WTC11 (cell line): Measurements from ENCODE around the gene PTPRJ. TPM values are rescaled to one million over a fixed set of nuclear protein-coding genes. Genes with fewer than 3 reads are reported as not detected.

Source experiments
- ATAC-seq: fragments of 200-7000 bp; cut with Tn5 transposase; 2 replicates; pipeline ENCODE4 v1.10.0; 2021; ENCODE audit warnings: mild to moderate bottlenecking, moderate library complexity
- CTCF ChIA-PET: fragments of 300-600 bp; sonication (Branson Sonifier 250); formaldehyde crosslinking; loops from one replicate; lab custom pipeline; 2021; ENCODE audit warnings: antibody characterized with exemption; lab: Charles Lee
- POLR2A ChIA-PET: fragments of 350-600 bp; sonication (Branson Sonifier 250); formaldehyde crosslinking; loops from one replicate; lab custom pipeline; 2021; ENCODE audit warnings: antibody characterized with exemption; lab: Charles Lee
- DNase-seq: peaks from one replicate; pipeline ENCODE4 v3.0.0; 2021; ENCODE audit warnings: low spot score
- H3K27ac Mint-ChIP-seq: 2 replicates; pipeline ENCODE4 v1.8.0; 2021; ENCODE audit warnings: mixed read lengths
- H3K27me3 Mint-ChIP-seq: 2 replicates; pipeline ENCODE4 v1.8.0; 2021; ENCODE audit warnings: low read depth, mild to moderate bottlenecking, moderate library complexity, mixed read lengths
- H3K36me3 Mint-ChIP-seq: 2 replicates; pipeline ENCODE4 v1.8.0; 2021; ENCODE audit warnings: mixed read lengths
- H3K4me1 Mint-ChIP-seq: 2 replicates; pipeline ENCODE4 v1.8.0; 2022; ENCODE audit warnings: mixed read lengths
- H3K4me3 Mint-ChIP-seq: 2 replicates; pipeline ENCODE4 v1.8.0; 2021; ENCODE audit warnings: mild to moderate bottlenecking, moderate library complexity, mixed read lengths
- H3K9me3 Mint-ChIP-seq: 2 replicates; pipeline ENCODE4 v1.8.0; 2021; ENCODE audit warnings: mixed read lengths
- AR ChIP-seq: fragments of 250-450 bp; sonication (Bioruptor Pico); IDR thresholded peaks from 2 replicates; pipeline ENCODE4 v1.9.0; 2021; ENCODE audit warnings: mild to moderate bottlenecking
- ARID4B ChIP-seq: sonication (generic); formaldehyde crosslinking; IDR thresholded peaks from 2 replicates; pipeline ENCODE4 v1.8.0; 2023; ENCODE audit warnings: missing genetic modification reagents, mild to moderate bottlenecking, borderline replicate concordance
- ATF1 ChIP-seq: sonication (generic); formaldehyde crosslinking; IDR thresholded peaks from 2 replicates; pipeline ENCODE4 v1.8.1; 2023; ENCODE audit warnings: mild to moderate bottlenecking, moderate library complexity, missing genetic modification reagents
- FOXP1 ChIP-seq: sonication (generic); formaldehyde crosslinking; IDR thresholded peaks from 2 replicates; pipeline ENCODE4 v1.8.0; 2022; ENCODE audit warnings: missing genetic modification reagents, mild to moderate bottlenecking, moderate library complexity, borderline replicate concordance
- GABPB1 ChIP-seq: sonication (generic); formaldehyde crosslinking; IDR thresholded peaks from 2 replicates; pipeline ENCODE4 v1.8.1; 2023; ENCODE audit warnings: mild to moderate bottlenecking, missing genetic modification reagents
- GTF2I ChIP-seq: fragments of 250-450 bp; sonication (Bioruptor Pico); conservative IDR thresholded peaks from 2 replicates; pipeline ENCODE4 v1.4.0; 2021; ENCODE audit warnings: mild to moderate bottlenecking
- KAT7 ChIP-seq: sonication (generic); formaldehyde crosslinking; IDR thresholded peaks from 2 replicates; pipeline ENCODE4 v1.8.1; 2023; ENCODE audit warnings: missing genetic modification reagents, mild to moderate bottlenecking, borderline replicate concordance
- SMAD3 ChIP-seq: sonication (generic); formaldehyde crosslinking; IDR thresholded peaks from 2 replicates; pipeline ENCODE4 v1.8.0; 2022; ENCODE audit warnings: missing genetic modification reagents, mild to moderate bottlenecking, borderline replicate concordance
- SMAD4 ChIP-seq: sonication (generic); formaldehyde crosslinking; IDR thresholded peaks from 2 replicates; pipeline ENCODE4 v1.8.0; 2022; ENCODE audit warnings: mild to moderate bottlenecking, missing genetic modification reagents
- SOX15 ChIP-seq: fragments of 250-450 bp; sonication (Bioruptor Pico); IDR thresholded peaks from 2 replicates; pipeline ENCODE4 v1.9.0; 2021; ENCODE audit warnings: mild to moderate bottlenecking
- SP1 ChIP-seq: sonication (generic); formaldehyde crosslinking; conservative IDR thresholded peaks from 2 replicates; pipeline ENCODE4 v1.8.1; 2022; ENCODE audit warnings: missing genetic modification reagents
- total RNA-seq: library from RNA; stranded (reverse); gene quantifications from 3 replicates; pipeline ENCODE4 v1.2.3, GENCODE V29; 2021
- TF ChIP-seq, protein P1 (sequence below): fragments of 250-450 bp; sonication (Bioruptor Pico); conservative IDR thresholded peaks from 2 replicates; pipeline ENCODE4 v1.9.0; 2021; ENCODE audit warnings: mild to moderate bottlenecking
- TF ChIP-seq, protein P2 (sequence below): fragments of 250-450 bp; sonication (Bioruptor Pico); IDR thresholded peaks from 2 replicates; pipeline ENCODE4 v1.9.0; 2021; ENCODE audit warnings: mild to moderate bottlenecking, borderline replicate concordance

The PTPRJ gene
- total RNA-seq, 1 experiment from 2014 or later: 19.5 TPM

DNA sequence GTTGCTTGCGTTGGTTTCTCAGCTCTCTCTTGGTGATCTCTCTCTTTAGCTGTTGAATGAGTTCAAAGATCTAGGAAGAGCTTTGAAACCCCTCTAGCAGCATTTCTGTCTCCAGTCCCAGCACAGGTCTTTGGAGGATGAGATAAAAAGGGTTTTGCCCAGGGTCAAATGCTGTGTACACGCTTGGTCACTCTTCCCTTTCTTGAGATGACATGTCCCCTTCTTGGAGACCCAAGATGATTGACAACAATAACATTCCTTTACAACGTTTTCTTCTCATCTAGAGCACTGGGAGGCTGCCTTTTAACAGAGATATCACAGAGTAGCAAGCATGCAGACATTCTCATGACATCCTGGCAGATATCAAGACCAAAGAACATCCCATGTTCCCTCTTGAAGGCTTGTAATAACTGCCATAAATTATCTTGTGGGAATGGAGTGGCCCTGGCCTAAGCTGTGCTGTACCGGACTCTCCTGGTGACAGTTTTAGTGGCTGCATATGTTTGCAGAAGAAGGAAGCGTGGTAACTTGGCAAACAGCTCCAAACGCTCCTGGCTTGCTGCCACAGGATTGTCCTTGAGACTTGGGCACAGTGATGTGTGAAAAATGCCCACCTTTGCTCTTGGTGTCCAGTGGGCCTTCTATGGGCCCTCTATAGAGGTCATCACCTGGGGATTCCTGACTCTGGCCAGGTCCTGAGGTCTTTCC lies 107.8 kb downstream of the PTPRJ start:
- DNase-seq (no peak), ATAC-seq (no peak)
- peaks cover 10% of the 10 kb centered on the region for H3K36me3 Mint-ChIP-seq
- H3K4me1 Mint-ChIP-seq: peaks cover 34% of the 10 kb centered on the region
- no peak for TF ChIP-seq SP1 (CRISPR knock-in tag)
- no peak for TF ChIP-seq KAT7 (CRISPR knock-in tag)
- TF ChIP-seq ATF1 (CRISPR knock-in tag): no peak
- no peak for TF ChIP-seq FOXP1 (CRISPR knock-in tag)
- TF ChIP-seq SMAD4 (CRISPR knock-in tag): no peak
- TF ChIP-seq SMAD3 (CRISPR knock-in tag): no peak
- no peak for TF ChIP-seq ARID4B (CRISPR knock-in tag)
- TF ChIP-seq SOX15 (CRISPR knock-in tag): no peak
- TF ChIP-seq, protein P1, sequence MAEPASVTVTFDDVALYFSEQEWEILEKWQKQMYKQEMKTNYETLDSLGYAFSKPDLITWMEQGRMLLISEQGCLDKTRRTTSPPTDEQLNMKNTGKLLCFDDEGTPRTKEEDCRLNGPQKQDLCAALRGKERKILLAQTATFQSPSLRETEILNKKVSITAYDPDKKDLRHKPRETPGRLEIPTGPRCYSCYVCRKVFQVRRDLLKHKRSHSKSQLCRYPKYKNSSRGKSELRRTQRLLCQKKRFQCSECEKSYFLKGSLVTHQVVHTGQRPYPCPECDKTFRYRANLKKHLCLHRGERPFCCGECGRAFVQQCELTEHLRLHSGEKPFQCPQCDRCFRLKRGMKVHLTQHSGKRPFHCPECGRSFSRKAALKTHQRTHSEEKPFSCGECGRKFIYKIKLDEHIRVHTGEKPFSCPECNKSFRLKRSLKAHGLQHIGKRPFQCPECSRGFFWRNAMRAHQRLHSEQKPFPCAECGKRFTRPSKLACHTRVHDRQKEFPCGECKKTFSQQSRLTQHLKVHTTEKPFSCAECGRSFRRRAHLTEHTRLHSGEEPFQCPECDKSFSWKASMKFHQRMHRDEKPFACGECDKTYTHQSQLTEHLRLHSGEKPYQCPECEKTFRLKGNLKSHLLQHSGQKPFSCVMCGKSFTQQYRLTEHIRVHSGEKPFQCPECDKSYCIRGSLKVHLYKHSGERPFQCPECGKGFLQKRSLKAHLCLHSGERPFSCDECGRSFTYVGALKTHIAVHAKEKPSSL (CRISPR knock-in tag): no peak
- ChIA-PET POLR2A (interaction anchor here (1.0 kb wide), 1 partner anchor 8 kb away, joined by 3 read pairs; no protein-coding TSS in a partner anchor), CTCF (no interaction called here)
- peak overlapping the region; percentile 16; the same call in 1 of the 2 replicates for H3K27ac Mint-ChIP-seq
- peaks cover 7% of the 10 kb centered on the region for H3K9me3 Mint-ChIP-seq
- no peak overlapping the region for H3K4me3 Mint-ChIP-seq
- no peaks in the 10 kb centered on the region for H3K27me3 Mint-ChIP-seq

- CTCF ChIA-PET: no interaction called here
- Mint-ChIP-seq H3K36me3 (peaks cover 7% of the 10 kb centered on the region), H3K27ac (no peak overlapping the region; the same call in 1 of the 2 replicates), H3K4me3 (no peak overlapping the region), H3K4me1 (peaks cover 34% of the 10 kb centered on the region), H3K27me3 (no peaks in the 10 kb centered on the region), H3K9me3 (peaks cover 4% of the 10 kb centered on the region)
- TF ChIP-seq GTF2I (CRISPR knock-in tag) (no peak), GABPB1 (no peak), AR (CRISPR knock-in tag) (no peak)
- TF ChIP-seq, protein P2, sequence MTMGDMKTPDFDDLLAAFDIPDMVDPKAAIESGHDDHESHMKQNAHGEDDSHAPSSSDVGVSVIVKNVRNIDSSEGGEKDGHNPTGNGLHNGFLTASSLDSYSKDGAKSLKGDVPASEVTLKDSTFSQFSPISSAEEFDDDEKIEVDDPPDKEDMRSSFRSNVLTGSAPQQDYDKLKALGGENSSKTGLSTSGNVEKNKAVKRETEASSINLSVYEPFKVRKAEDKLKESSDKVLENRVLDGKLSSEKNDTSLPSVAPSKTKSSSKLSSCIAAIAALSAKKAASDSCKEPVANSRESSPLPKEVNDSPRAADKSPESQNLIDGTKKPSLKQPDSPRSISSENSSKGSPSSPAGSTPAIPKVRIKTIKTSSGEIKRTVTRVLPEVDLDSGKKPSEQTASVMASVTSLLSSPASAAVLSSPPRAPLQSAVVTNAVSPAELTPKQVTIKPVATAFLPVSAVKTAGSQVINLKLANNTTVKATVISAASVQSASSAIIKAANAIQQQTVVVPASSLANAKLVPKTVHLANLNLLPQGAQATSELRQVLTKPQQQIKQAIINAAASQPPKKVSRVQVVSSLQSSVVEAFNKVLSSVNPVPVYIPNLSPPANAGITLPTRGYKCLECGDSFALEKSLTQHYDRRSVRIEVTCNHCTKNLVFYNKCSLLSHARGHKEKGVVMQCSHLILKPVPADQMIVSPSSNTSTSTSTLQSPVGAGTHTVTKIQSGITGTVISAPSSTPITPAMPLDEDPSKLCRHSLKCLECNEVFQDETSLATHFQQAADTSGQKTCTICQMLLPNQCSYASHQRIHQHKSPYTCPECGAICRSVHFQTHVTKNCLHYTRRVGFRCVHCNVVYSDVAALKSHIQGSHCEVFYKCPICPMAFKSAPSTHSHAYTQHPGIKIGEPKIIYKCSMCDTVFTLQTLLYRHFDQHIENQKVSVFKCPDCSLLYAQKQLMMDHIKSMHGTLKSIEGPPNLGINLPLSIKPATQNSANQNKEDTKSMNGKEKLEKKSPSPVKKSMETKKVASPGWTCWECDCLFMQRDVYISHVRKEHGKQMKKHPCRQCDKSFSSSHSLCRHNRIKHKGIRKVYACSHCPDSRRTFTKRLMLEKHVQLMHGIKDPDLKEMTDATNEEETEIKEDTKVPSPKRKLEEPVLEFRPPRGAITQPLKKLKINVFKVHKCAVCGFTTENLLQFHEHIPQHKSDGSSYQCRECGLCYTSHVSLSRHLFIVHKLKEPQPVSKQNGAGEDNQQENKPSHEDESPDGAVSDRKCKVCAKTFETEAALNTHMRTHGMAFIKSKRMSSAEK (CRISPR knock-in tag): no peak
- DNase-seq (no peak), ATAC-seq (peak; percentile 68)
- POLR2A ChIA-PET: interaction anchor here (0.6 to 1.0 kb wide), 2 partner anchors 8 to 383 kb away, joined by 3 read pairs; no protein-coding TSS in a partner anchor
Observed at GRCh38 chr11:48088682-48089050, 108.3 kb downstream of the PTPRJ start.
